GM12878 (cell line): Measurements from ENCODE around the gene NCOA6. TPM values are rescaled to one million over a fixed set of nuclear protein-coding genes. Genes with fewer than 3 reads are reported as not detected.

ENCODE experiments used
- ATAC-seq: fragments of 200-7000 bp; cut with Tn5 transposase; 3 replicates; pipeline ENCODE4 v1.9.1; 2020; ENCODE audit warnings: mild to moderate bottlenecking, moderate library complexity
- BruUV-seq: library from RNA; stranded (reverse); fragments of 400-500 nt; replicated peaks from 2 replicates; lab custom pipeline; 2021; lab: Mats Ljungman, UMichigan
- CTCF ChIA-PET: fragments of 300-600 bp; sonication (Branson Sonifier 250); formaldehyde crosslinking; extraction: SDS; loops from one replicate; lab custom pipeline; 2021; ENCODE audit warnings: inconsistent platforms; lab: Yijun Ruan, JAX
- POLR2A ChIA-PET: fragments of 350-600 bp; formaldehyde crosslinking; extraction: SDS; loops from one replicate; lab custom pipeline; 2021; ENCODE audit warnings: inconsistent platforms; lab: Charles Lee
- RAD21 ChIA-PET: fragments of 300-600 bp; sonication (Branson Sonifier 250); formaldehyde crosslinking; loops from one replicate; lab custom pipeline; 2023; ENCODE audit warnings: antibody characterized with exemption; ENCODE audit not compliant: unreplicated experiment; lab: Charles Lee
- SMC1A ChIA-PET: fragments of 300-600 bp; sonication (Branson Sonifier 250); formaldehyde crosslinking; loops from one replicate; lab custom pipeline; 2023; ENCODE audit not compliant: unreplicated experiment, uncharacterized antibody; lab: Charles Lee
- DNase-seq: peaks from one replicate; pipeline ENCODE4 v3.0.0-alpha.2; 2011; ENCODE audit warnings: low read depth, low spot score
- FAIRE-seq: peaks from 3 replicates; lab custom pipeline; 2011; peaks lifted over from hg19 to GRCh38; lab: Jason Lieb, UNC
- H2AFZ ChIP-seq: 2 replicates; pipeline ENCODE4 v1.6.0; 2011; ENCODE audit warnings: low read depth, low read length, control low read depth; ENCODE audit not compliant: control insufficient read depth
- H3K27ac ChIP-seq: 2 replicates; pipeline ENCODE4 v1.5.1; 2011; ENCODE audit warnings: control low read depth; ENCODE audit not compliant: control insufficient read depth, insufficient read depth
- H3K27me3 ChIP-seq, 2 experiments: replicated peaks in 1 of 2; 2 replicates each; pipeline versions ENCODE4 v1.6.0 to v1.6.1; 2011; ENCODE audit warnings: low read length in 1 of 2; ENCODE audit not compliant: control insufficient read depth in 2 of 2, insufficient read depth in 2 of 2
- H3K36me3 ChIP-seq, 2 experiments: 2 replicates each; pipeline ENCODE4 v1.5.1; 2011; ENCODE audit warnings: low read length in 1 of 2; ENCODE audit not compliant: control insufficient read depth in 2 of 2, insufficient read depth in 2 of 2
- H3K4me1 ChIP-seq: 2 replicates; pipeline ENCODE4 v1.6.1; 2011; ENCODE audit warnings: mild to moderate bottlenecking, low read length, moderate library complexity, mixed read lengths; ENCODE audit not compliant: control insufficient read depth, insufficient read depth
- H3K4me2 ChIP-seq: 2 replicates; pipeline ENCODE4 v1.6.0; 2011; ENCODE audit warnings: control low read depth; ENCODE audit not compliant: control insufficient read depth, insufficient read depth
- H3K4me3 ChIP-seq: fragments of 200-600 bp; sonication (generic); 2 replicates; pipeline ENCODE4 v1.5.1; 2016
- H3K79me2 ChIP-seq: 2 replicates; pipeline ENCODE4 v1.6.0; 2011; ENCODE audit warnings: low read length; ENCODE audit not compliant: control insufficient read depth, insufficient read depth
- H3K9ac ChIP-seq: 2 replicates; pipeline ENCODE4 v1.8.0; 2011; ENCODE audit warnings: low read length, control low read depth, mixed read lengths; ENCODE audit not compliant: control insufficient read depth, insufficient read depth
- H3K9me3 ChIP-seq: replicated peaks from 3 replicates; pipeline ENCODE4 v1.5.1; 2011; ENCODE audit warnings: mild to moderate bottlenecking, low read length; ENCODE audit not compliant: control insufficient read depth, insufficient read depth
- H4K20me1 ChIP-seq: 2 replicates; pipeline ENCODE4 v1.6.0; 2011; ENCODE audit not compliant: control insufficient read depth, insufficient read depth
- ASH2L ChIP-seq: fragments of 300-600, 200-600 bp; sonication (generic); IDR thresholded peaks from 2 replicates; pipeline ENCODE4 v1.6.1; 2017; ENCODE audit warnings: low read depth, mild to moderate bottlenecking, borderline replicate concordance
- EED ChIP-seq: sonication (generic); IDR thresholded peaks from 2 replicates; pipeline ENCODE4 v1.6.1; 2016; ENCODE audit warnings: antibody characterized with exemption, low read depth
- HDAC2 ChIP-seq: fragments of 200-600 bp; sonication (generic); IDR thresholded peaks from 2 replicates; pipeline ENCODE4 v1.6.1; 2017
- HDAC6 ChIP-seq: fragments of 200-600 bp; sonication (generic); IDR thresholded peaks from one replicate; pipeline ENCODE4 v1.8.0; 2017; ENCODE audit warnings: antibody characterized with exemption; ENCODE audit not compliant: unreplicated experiment
- HDGF ChIP-seq: fragments of 450-650 bp; IDR thresholded peaks from 2 replicates; pipeline ENCODE4 v1.6.1; 2016; ENCODE audit warnings: antibody characterized with exemption
- IRF3 ChIP-seq: fragments of 450-650 bp; IDR thresholded peaks from 2 replicates; pipeline ENCODE4 v1.6.1; 2014; ENCODE audit warnings: mild to moderate bottlenecking
- NFYA ChIP-seq: IDR thresholded peaks from 2 replicates; pipeline ENCODE4 v1.6.1; 2011; ENCODE audit warnings: low read depth, mild to moderate bottlenecking, low read length, improper control_type of control experiment, borderline replicate concordance
- NR2F1 ChIP-seq: fragments of 450-650 bp; conservative IDR thresholded peaks from 2 replicates; pipeline ENCODE4 v1.6.1; 2017; ENCODE audit warnings: mild to moderate bottlenecking
- PKNOX1 ChIP-seq: fragments of 450-650 bp; IDR thresholded peaks from 2 replicates; pipeline ENCODE4 v1.6.1; 2016; ENCODE audit warnings: mild to moderate bottlenecking
- RB1 ChIP-seq: fragments of 450-650 bp; formaldehyde crosslinking; IDR thresholded peaks from 2 replicates; pipeline ENCODE4 v1.6.1; 2017; ENCODE audit warnings: mild to moderate bottlenecking, borderline replicate concordance
- RBBP5 ChIP-seq: fragments of 200-600 bp; sonication (generic); conservative IDR thresholded peaks from 2 replicates; pipeline ENCODE4 v1.6.1; 2016
- REST ChIP-seq: IDR thresholded peaks from 2 replicates; pipeline ENCODE4 v1.6.1; 2012; ENCODE audit warnings: mild to moderate bottlenecking, low read depth, low read length
- ZSCAN29 ChIP-seq: fragments of 450-650 bp; IDR thresholded peaks from 2 replicates; pipeline ENCODE4 v1.6.1; 2017; ENCODE audit warnings: mild to moderate bottlenecking, moderate library complexity
- WGBS: methylation state at CpG from one replicate; pipeline ENCODE4 v1.1.6; 2016; ENCODE audit warnings: low lambda C conversion rate; ENCODE audit not compliant: insufficient replicate concordance, insufficient coverage; ENCODE audit errors: missing lambda C conversion rate; 5-methylcytosine and 5-hydroxymethylcytosine counted together
- in situ Hi-C: fragments of 300-500 bp; cut with MboI; formaldehyde crosslinking; loops from 9 replicates; pipeline ENCODE4 v1.14.3; 2018; ENCODE audit warnings: mixed read lengths
- intact Hi-C: fragments of 100-400 bp; cut with micrococcal nuclease; formaldehyde crosslinking; loops from one replicate; pipeline ENCODE4 v1.14.2; 2022; ENCODE audit not compliant: unreplicated experiment
- polyA plus RNA-seq, 11 experiments: library from polyadenylated mRNA; depleted of rRNA in 4 of 11; unstranded in 6 of 11; stranded (reverse) in 5 of 11; fragments of >200 nt; fragmentation: Nextera tagmentation in 4 of 11; fragmentation: Illumina TruSeq in 1 of 11; extraction: Ambion mirVana in 4 of 11; extraction: Trizol in 1 of 11; gene quantifications; 1 replicate in 1 of 11; 2 replicates in 10 of 11; pipeline versions ENCODE4 v1.2.1 to v1.2.3, GENCODE V29; 2011 to 2016; ENCODE audit warnings: inconsistent platforms in 2 of 11, missing spikeins in 2 of 11, low read depth in 1 of 11
- total RNA-seq, 4 experiments: library from RNA; depleted of rRNA in 3 of 4; stranded (reverse); fragments of >200 nt in 3 of 4; fragmentation: Illumina TruSeq in 1 of 4; extraction: Trizol in 1 of 4; gene quantifications; 2 replicates each; pipeline versions ENCODE4 v1.2.1 to v1.2.3, GENCODE V29; 2013 to 2021

The NCOA6 gene
- total and polyA plus RNA-seq, 10 of the 15 experiments (the other 5 are each of a cell fraction or from before 2014, with no cell fraction given): 6.1 to 20.6 (median 12.6) TPM

GRCh38 chr20:34852298-34852697, 26.8 kb upstream of the NCOA6 start (continued):
- TF ChIP-seq HDGF: no peak
- no peak for TF ChIP-seq IRF3
- TF ChIP-seq RB1: no peak
- no peak for TF ChIP-seq NR2F1

- Histone ChIP-seq H3K4me2 (no peak overlapping the region), H3K36me3 (no peaks in the 10 kb centered on the region), H3K27me3 (no peaks in the 10 kb centered on the region), H3K27ac (no peak overlapping the region), H2AFZ (no peak overlapping the region), H3K79me2 (no peaks in the 10 kb centered on the region), H3K9ac (no peak overlapping the region), H4K20me1 (no peaks in the 10 kb centered on the region), H3K9me3 (no peaks in the 10 kb centered on the region), H3K4me1 (no peaks in the 10 kb centered on the region), H3K4me3 (no peak overlapping the region)
- TF ChIP-seq HDAC2 (no peak), ZSCAN29 (no peak), RBBP5 (no peak), REST (no peak), EED (no peak), HDAC6 (no peak), ASH2L (no peak), PKNOX1 (no peak), NFYA (no peak)
- FAIRE-seq (no peak), DNase-seq (no peak), ATAC-seq (no peak)
- no TSS peak for BruUV-seq
- WGBS: 80% methylated on average over 14 of the region's 14 CpGs
- ChIA-PET SMC1A (no interaction called here), POLR2A (no interaction called here), CTCF (interaction anchor here (0.6 kb wide), 1 partner anchor 589 kb away, joined by 4 read pairs; no protein-coding TSS in a partner anchor), RAD21 (no interaction called here)
- intact Hi-C loops (no loop called here), in situ Hi-C loops (no loop called here)
These were observed 25.5 kb upstream of the NCOA6 start for GRCh38 chr20:34850969-34851368.
